RWPE1 (cell line): Measurements from ENCODE around the gene DPH5.
"Not testable (repeated sequence)": the region's sequence is repeated elsewhere in the genome, so short reads cannot be mapped to it uniquely, and the experiment has no call there.

Source experiments
- CTCF ChIA-PET: fragments of 350-600 bp; sonication (Branson Sonifier 250); formaldehyde crosslinking; extraction: SDS; loops from one replicate; lab custom pipeline; 2021; lab: Yijun Ruan, JAX
- POLR2A ChIA-PET: fragments of 400-600 bp; formaldehyde crosslinking; extraction: SDS; loops from one replicate; lab custom pipeline; 2020; ENCODE audit warnings: antibody characterized with exemption; ENCODE audit not compliant: low non-redundant PET; lab: Yijun Ruan, JAX
- DNase-seq: peaks from one replicate; pipeline ENCODE4 v3.0.0; 2012; ENCODE audit warnings: low spot score
- H3K27ac ChIP-seq: fragments of 450-650 bp; 2 replicates; pipeline ENCODE4 v1.5.1; 2017
- CTCF ChIP-seq: fragments of 450-650 bp; conservative IDR thresholded peaks from 2 replicates; pipeline ENCODE4 v1.5.1; 2017; ENCODE audit warnings: low read depth, mild to moderate bottlenecking

Gene DPH5

GRCh38 chr1:101040666-101041065, 15.1 kb upstream of the DPH5 start:
- TF ChIP-seq CTCF, result no peak
- ChIA-PET POLR2A (no interaction called here), CTCF (interaction anchor here (0.6 kb wide), 1 partner anchor 247 kb away, joined by 3 read pairs; no protein-coding TSS in a partner anchor)

GRCh38 chr1:101039245-101039644, 13.7 kb upstream of the DPH5 start:
- POLR2A ChIA-PET, result no interaction called here
- TF ChIP-seq CTCF, result no peak
- no peak for DNase-seq
- CTCF ChIA-PET, result no interaction called here
- no peak overlapping the region for H3K27ac ChIP-seq

More at GRCh38 chr1:101040666-101041065, 15.1 kb upstream of the DPH5 start:
- H3K27ac ChIP-seq, result no peak overlapping the region
- no peak for DNase-seq

GRCh38 chr1:101037316-101037715, 11.7 kb upstream of the DPH5 start:
- ChIA-PET CTCF (interaction anchor here (1.4 kb wide), 1 partner anchor 201 kb away, joined by 4 read pairs; no protein-coding TSS in a partner anchor), POLR2A (no interaction called here)
- no peak overlapping the region for H3K27ac ChIP-seq
- TF ChIP-seq CTCF, result no peak
- no peak for DNase-seq

GRCh38 chr1:101033017-101033416, 7.4 kb upstream of the DPH5 start:
- POLR2A ChIA-PET, result no interaction called here
- H3K27ac ChIP-seq, result no peak overlapping the region
- CTCF ChIA-PET, result no interaction called here
- no peak for DNase-seq
- no peak for TF ChIP-seq CTCF

GRCh38 chr1:101032129-101032528, 6.5 kb upstream of the DPH5 start:
- DNase-seq, CTCF ChIA-PET, POLR2A ChIA-PET, H3K27ac ChIP-seq: not testable (repeated sequence)

- H3K27ac ChIP-seq, result no peak overlapping the region
- no peak for TF ChIP-seq CTCF
- ChIA-PET CTCF (no interaction called here), POLR2A (no interaction called here)
- no peak for DNase-seq
These were observed 5.3 kb upstream of the DPH5 start for GRCh38 chr1:101030881-101031280.

- H3K27ac ChIP-seq, result no peak overlapping the region
- TF ChIP-seq CTCF, result no peak
- CTCF ChIA-PET, result no interaction called here
- POLR2A ChIA-PET, result no interaction called here
- DNase-seq, result no peak
These were observed 3.6 kb upstream of the DPH5 start for GRCh38 chr1:101029184-101029583.
